ENCODE data around the gene INS.
A peak's percentile ranks its signal among the peaks of the same experiment; 100 is the strongest.

Gene INS

GRCh38 chr11:2160736-2161259, at the start of gene INS:
TSS of gene INS (minus strand) at chr11:2161209. CDS start at chr11:2160971, 238 bp downstream.
- DNase-seq = no peak

GRCh38 chr11:2210366-2211112, 49.5 kb upstream of the INS start:
- peak; percentile 15 for DNase-seq

- DNase-seq = peak; percentile 11
These were observed 48.9 kb upstream of the INS start for GRCh38 chr11:2209900-2210321.

DNA sequence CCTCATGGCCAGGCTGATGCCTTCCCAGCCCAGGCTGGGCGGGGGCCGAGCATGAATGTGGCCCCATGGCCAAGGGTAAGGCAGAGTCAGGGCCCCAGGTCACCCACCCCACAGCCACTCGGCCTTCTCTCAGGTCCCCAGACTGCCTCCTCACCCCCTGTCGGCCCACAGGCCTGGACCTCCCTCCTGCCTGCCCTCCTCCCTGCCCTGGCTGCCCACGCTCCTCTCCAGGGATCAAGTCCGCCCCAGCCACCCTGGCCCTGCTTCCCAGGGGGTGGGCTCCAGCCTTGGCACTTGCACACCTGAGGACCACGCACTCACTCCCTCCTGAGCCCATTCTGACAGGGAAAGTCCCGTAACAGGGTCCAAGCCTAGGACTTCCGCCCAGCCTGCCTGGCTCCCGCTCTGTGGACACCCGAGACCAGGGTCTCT, 48.4 kb upstream of the INS start:
- no peak for DNase-seq

DNA sequence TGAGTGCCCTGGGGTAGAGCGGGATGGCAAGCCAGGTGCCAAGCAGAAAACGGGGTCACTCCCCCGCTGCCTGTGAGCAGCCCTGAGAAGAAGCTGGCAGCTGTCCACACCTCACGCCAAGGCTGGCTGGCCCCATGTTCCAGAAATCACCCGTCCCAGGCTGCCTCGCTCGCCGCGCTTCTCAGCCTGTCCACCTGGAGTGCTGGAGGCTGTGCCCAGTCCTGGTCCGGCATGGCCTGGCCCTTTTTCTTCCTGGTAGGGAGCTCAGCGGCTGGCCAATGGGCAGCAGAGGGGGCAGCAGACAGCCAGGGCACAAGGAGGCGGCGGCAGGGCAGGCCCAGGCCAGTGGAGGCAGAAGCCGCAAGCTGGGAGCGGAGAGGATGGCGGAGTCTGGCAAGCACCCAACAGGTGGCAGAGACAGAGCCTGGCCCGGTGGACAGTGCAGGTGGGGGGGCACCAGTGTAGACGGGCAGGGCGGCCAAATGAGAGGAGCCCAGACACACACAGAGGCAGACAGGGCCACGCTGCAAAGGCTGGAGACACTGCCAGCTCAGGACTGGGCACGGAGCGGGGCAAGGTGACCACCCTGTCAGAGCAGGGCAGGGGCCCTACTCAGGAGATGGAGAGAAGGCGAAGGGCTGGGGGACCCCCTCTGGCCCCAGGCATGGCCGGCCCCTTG, 47.8 kb upstream of the INS start:
- peak; percentile 22 for DNase-seq

DNA sequence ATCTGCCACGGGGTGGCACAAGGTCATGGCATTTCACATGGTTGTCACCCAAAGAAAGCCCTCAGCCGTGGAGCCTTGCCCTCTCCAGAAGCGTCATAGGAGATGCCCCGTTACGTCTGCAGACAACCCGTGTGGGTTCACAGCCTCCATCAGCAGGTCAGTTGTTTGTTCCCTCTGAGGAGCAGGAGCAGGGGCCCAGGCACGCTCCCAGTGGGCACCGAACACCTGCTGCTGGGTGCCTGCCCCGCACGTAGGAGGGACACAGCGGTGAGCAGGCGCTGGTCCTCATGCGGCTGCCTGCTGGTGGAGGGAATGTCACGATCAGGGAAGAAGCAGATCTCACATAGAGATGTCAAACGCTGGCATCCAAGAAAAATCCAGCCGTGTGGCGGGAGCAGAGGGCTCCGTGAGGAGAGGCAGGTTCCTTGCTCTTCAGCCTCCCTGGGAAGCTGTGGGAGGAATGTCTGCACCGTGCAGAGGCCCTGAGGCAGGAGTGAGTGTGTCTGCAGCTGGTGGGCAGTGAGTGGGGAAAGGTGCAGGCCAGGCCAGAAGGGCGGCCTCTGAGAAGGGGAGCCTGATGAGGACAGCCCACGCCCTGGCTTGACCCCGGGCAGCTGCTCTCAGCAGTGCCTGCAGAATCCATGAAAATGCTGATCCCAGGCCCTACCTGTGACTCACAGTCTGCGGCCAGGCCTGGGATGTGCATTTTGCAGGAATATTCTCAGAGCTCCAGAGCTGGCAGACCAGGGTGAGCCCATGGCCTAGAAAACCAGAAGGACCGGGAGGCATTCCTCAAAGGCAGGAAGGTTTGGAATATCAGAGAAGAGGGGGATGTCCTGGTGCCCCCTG, 47.0 kb upstream of the INS start:
- DNase-seq = no peak

GRCh38 chr11:2207212-2207611, 46.2 kb upstream of the INS start:
- peak; percentile 7 for DNase-seq

DNA sequence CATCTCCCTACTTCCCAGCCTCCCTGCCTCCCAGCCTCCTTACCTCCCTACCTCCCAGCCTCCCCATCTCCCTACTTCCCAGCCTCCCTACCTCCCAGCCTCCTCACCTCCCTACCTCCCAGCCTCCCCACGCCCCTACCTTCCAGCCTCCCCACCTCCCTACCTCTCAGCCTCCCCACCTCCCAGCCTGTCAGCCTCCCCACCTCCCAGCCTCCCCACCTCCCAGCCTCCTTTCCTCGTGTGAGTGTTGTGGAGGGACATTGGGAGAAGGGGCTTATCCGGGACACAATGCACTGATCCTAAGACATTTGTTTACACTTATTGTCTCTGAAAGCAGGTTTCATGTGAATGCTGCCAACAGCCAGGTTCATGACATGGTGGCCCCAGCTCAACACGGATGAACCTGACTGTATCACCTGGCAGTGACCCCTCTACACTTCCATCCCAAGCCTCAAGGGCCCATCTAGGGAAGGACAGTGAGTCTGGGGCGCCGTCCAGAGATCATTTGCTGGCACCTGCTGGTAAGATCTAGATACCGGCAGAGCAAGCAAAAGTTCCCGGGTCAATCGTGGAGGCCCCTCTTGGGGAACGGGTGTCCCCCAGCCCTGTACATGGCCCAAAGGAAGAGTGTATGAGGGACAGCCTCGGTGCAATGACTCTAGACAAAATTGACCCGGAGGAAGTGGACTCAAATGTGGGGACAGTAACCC, 45.1 kb upstream of the INS start:
- DNase-seq = peak; percentile 4

GRCh38 chr11:2205214-2205720, 44.3 kb upstream of the INS start:
- peak; percentile 11 for DNase-seq

GRCh38 chr11:2204361-2205213, 43.6 kb upstream of the INS start:
- peak; percentile 11 for DNase-seq

- DNase-seq = peak; percentile 11
These were observed 42.6 kb upstream of the INS start for GRCh38 chr11:2203440-2204259.

GRCh38 chr11:2202900-2203439, 42.0 kb upstream of the INS start:
- DNase-seq = peak; percentile 18

GRCh38 chr11:2202071-2202899, 41.3 kb upstream of the INS start:
- DNase-seq = no peak

- no peak for DNase-seq
These were observed 40.5 kb upstream of the INS start for GRCh38 chr11:2201542-2201941.

DNA sequence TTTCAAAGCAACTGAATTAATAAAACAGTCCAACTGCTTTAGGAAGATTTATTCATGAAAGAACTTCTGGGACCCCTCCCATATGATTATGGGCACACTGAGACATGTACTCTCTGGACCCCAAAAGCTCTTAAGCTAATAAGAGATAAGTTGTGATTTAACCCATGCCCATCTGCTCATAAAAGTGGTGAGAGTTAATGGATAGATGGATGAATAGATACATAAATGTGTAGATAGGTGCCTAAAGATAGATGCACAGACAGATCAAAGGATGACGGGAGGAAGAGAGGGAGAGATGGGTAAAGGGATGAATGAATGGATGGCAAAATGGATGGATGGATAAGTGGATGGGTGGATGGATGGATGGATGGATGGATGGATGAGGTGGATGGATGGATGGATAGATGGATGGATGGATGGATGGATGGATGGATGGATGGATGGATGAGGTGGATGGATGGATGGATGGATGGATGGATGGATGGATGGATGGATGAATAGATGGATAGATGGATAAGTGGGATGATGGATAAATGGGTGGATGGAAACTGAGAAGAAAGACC, 40.0 kb upstream of the INS start:
- no peak for DNase-seq

- no peak for DNase-seq
These were observed 39.5 kb upstream of the INS start for GRCh38 chr11:2200536-2200935.

- DNase-seq = no peak
These were observed 38.7 kb upstream of the INS start for GRCh38 chr11:2199466-2200341.

Measured in femur (tissue), 1 donor.